HEK293T (cell line): ENCODE measurements around the gene GDPD2.
A peak's percentile ranks its signal among the peaks of the same experiment; 100 is the strongest.
"Not testable (repeated sequence)": the region's sequence is repeated elsewhere in the genome, so short reads cannot be mapped to it uniquely, and the experiment has no call there.

Source experiments
- CTCF ChIA-PET: fragments of 350-600 bp; formaldehyde crosslinking; extraction: SDS; loops from one replicate; lab custom pipeline; 2021; ENCODE audit warnings: antibody characterized with exemption, inconsistent platforms; lab: Yijun Ruan, JAX
- POLR2A ChIA-PET: fragments of 350-600 bp; formaldehyde crosslinking; extraction: SDS; loops from one replicate; lab custom pipeline; 2020; ENCODE audit warnings: antibody characterized with exemption, inconsistent platforms; lab: Yijun Ruan, JAX
- DNase-seq: peaks from one replicate; pipeline ENCODE4 v3.0.0; 2012; ENCODE audit warnings: mixed read lengths; ENCODE audit errors: extremely low spot score
- ARNT ChIP-seq: fragments of 450-650 bp; IDR thresholded peaks from 2 replicates; pipeline ENCODE4 v1.6.1; 2017; ENCODE audit warnings: mild to moderate bottlenecking
- BHLHE40 ChIP-seq: fragments of 450-650 bp; IDR thresholded peaks from 2 replicates; pipeline ENCODE4 v1.6.1; 2016; ENCODE audit warnings: mild to moderate bottlenecking, moderate library complexity, borderline replicate concordance
- CTBP1 ChIP-seq: fragments of 450-650 bp; IDR thresholded peaks from 2 replicates; pipeline ENCODE4 v1.6.1; 2016; ENCODE audit warnings: borderline replicate concordance
- ELF4 ChIP-seq: fragments of 450-650 bp; IDR thresholded peaks from 2 replicates; pipeline ENCODE4 v1.6.1; 2017; ENCODE audit warnings: antibody characterized with exemption
- FOXA1 ChIP-seq: fragments of 450-650 bp; IDR thresholded peaks from 2 replicates; pipeline ENCODE4 v1.6.1; 2016; ENCODE audit warnings: mild to moderate bottlenecking
- FOXK2 ChIP-seq: fragments of 450-650 bp; IDR thresholded peaks from 2 replicates; pipeline ENCODE4 v1.6.1; 2016; ENCODE audit warnings: mild to moderate bottlenecking
- FOXM1 ChIP-seq: fragments of 450-650 bp; IDR thresholded peaks from 2 replicates; pipeline ENCODE4 v1.6.1; 2017; ENCODE audit warnings: mild to moderate bottlenecking, borderline replicate concordance
- HDGF ChIP-seq: fragments of 450-650 bp; IDR thresholded peaks from 2 replicates; pipeline ENCODE4 v1.6.1; 2017; ENCODE audit warnings: antibody characterized with exemption, borderline replicate concordance
- L3MBTL2 ChIP-seq: fragments of 450-650 bp; conservative IDR thresholded peaks from 2 replicates; pipeline ENCODE4 v1.6.1; 2016; ENCODE audit warnings: mild to moderate bottlenecking
- LEF1 ChIP-seq: fragments of 450-650 bp; IDR thresholded peaks from 2 replicates; pipeline ENCODE4 v1.6.1; 2017; ENCODE audit warnings: mild to moderate bottlenecking, borderline replicate concordance
- NFRKB ChIP-seq: fragments of 450-650 bp; IDR thresholded peaks from 2 replicates; pipeline ENCODE4 v1.6.1; 2016; ENCODE audit warnings: mild to moderate bottlenecking, moderate library complexity
- SP1 ChIP-seq: fragments of 450-650 bp; IDR thresholded peaks from 2 replicates; pipeline ENCODE4 v1.6.1; 2017
- SUZ12 ChIP-seq: fragments of 450-650 bp; IDR thresholded peaks from 2 replicates; pipeline ENCODE4 v1.6.1; 2016; ENCODE audit warnings: mild to moderate bottlenecking
- TARDBP ChIP-seq: fragments of 450-650 bp; IDR thresholded peaks from 2 replicates; pipeline ENCODE4 v1.6.1; 2016
- ZNF384 ChIP-seq: fragments of 450-650 bp; IDR thresholded peaks from 2 replicates; pipeline ENCODE4 v1.6.1; 2016
- TF ChIP-seq, protein P1 (sequence below): fragments of 450-650 bp; IDR thresholded peaks from 2 replicates; pipeline ENCODE4 v1.6.1; 2016

Gene GDPD2, protein sequence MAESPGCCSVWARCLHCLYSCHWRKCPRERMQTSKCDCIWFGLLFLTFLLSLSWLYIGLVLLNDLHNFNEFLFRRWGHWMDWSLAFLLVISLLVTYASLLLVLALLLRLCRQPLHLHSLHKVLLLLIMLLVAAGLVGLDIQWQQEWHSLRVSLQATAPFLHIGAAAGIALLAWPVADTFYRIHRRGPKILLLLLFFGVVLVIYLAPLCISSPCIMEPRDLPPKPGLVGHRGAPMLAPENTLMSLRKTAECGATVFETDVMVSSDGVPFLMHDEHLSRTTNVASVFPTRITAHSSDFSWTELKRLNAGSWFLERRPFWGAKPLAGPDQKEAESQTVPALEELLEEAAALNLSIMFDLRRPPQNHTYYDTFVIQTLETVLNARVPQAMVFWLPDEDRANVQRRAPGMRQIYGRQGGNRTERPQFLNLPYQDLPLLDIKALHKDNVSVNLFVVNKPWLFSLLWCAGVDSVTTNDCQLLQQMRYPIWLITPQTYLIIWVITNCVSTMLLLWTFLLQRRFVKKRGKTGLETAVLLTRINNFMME

DNA sequence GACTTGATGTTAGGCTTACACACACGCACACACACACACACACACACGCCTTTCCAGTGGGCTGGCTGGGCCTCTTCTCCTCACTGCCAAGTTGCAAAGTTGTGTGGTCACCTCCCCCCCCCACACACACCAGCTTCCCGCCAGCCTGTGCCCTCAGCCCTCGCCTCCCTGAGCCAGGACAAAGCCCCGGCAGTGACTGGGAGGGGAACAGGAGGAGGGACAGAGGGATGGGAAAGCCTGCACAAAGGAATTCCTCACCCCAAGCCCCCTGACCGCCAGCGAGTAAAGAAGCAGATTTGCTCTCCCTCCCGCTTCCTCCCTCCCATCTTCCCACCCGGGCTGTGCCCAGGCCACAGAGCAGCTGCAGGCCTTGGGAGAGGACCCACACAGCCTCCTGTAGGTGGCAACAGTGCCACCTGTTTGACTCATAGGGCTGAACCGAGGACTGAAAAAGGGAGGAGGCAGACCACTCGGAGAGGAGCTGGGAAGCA, at the start of gene GDPD2:
TSS of gene GDPD2 (plus strand) at position 464 of the 491 bp plus-strand sequence. CDS start 1,671 bp downstream, outside the sequence.
- no peak for TF ChIP-seq LEF1
- TF ChIP-seq FOXA1 = no peak
- no peak for TF ChIP-seq ZNF384
- TF ChIP-seq FOXK2 = no peak
- no peak for TF ChIP-seq NFRKB
- no peak for TF ChIP-seq SP1
- TF ChIP-seq FOXM1 = no peak
- TF ChIP-seq, protein P1, sequence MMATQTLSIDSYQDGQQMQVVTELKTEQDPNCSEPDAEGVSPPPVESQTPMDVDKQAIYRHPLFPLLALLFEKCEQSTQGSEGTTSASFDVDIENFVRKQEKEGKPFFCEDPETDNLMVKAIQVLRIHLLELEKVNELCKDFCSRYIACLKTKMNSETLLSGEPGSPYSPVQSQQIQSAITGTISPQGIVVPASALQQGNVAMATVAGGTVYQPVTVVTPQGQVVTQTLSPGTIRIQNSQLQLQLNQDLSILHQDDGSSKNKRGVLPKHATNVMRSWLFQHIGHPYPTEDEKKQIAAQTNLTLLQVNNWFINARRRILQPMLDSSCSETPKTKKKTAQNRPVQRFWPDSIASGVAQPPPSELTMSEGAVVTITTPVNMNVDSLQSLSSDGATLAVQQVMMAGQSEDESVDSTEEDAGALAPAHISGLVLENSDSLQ = no peak
- TF ChIP-seq ARNT = no peak
- no peak for TF ChIP-seq HDGF
- TF ChIP-seq ELF4 = no peak
- no peak for TF ChIP-seq BHLHE40
- TF ChIP-seq CTBP1 = no peak
- no peak for TF ChIP-seq TARDBP
- TF ChIP-seq SUZ12 = no peak
- TF ChIP-seq L3MBTL2 = no peak
- POLR2A ChIA-PET = interaction anchor here (3.5 kb wide), 1 partner anchor 11 kb away, joined by 17 read pairs; no protein-coding TSS in a partner anchor
- CTCF ChIA-PET = interaction anchor here (0.8 to 1.4 kb wide), 5 partner anchors 11 to 245 kb away, joined by 3 to 4 read pairs (median 4); no protein-coding TSS in a partner anchor
- DNase-seq = peak; percentile 28

DNA sequence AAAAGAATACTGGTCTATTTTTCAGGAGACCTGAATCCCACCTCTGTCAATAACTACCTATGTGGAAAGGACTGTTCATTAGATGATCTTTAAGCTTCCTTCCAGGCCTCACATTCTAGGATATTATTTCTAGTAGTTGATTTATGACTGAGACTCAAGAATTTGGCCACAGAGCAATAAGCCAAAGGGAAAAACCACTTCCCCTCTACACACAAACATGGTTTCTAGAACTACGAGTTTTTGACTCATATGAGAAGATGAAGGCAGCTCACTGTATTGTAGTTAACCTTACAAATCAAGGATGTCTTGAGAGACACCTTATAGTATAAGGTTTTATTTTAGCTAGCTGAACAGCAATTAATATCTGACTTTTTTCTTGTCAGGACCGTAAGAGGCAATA, 36.9 kb upstream of the GDPD2 start:
- no peak for DNase-seq
- ChIA-PET POLR2A (no interaction called here), CTCF (no interaction called here)
- TF ChIP-seq ARNT = no peak
- no peak for TF ChIP-seq HDGF
- no peak for TF ChIP-seq FOXA1
- TF ChIP-seq ZNF384 = no peak
- no peak for TF ChIP-seq NFRKB
- no peak for TF ChIP-seq BHLHE40
- TF ChIP-seq TARDBP = no peak
- no peak for TF ChIP-seq SP1

DNA sequence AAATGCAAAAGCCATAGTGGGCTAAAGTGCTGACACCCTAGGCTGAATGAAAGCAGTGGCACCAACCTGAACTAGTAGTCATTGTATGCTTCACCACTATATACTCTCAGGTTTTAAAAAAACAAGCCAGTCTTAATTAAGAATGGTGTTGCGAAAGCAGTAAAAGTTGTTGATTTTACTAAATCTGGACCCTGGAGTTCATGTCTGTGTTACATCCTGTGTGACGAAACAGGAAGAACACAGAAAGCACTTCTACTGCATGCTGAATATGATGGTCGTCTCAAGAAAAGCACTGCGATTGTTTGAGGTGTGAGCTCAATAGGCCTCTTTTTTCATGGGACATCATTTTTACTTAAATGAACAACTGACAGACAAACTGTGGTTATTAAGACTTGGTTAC, 24.2 kb upstream of the GDPD2 start:
- TF ChIP-seq L3MBTL2 (no peak), FOXM1 (no peak), BHLHE40 (no peak), ARNT (no peak), TARDBP (no peak)
- DNase-seq = no peak
- ChIA-PET POLR2A (no interaction called here), CTCF (no interaction called here)

DNA sequence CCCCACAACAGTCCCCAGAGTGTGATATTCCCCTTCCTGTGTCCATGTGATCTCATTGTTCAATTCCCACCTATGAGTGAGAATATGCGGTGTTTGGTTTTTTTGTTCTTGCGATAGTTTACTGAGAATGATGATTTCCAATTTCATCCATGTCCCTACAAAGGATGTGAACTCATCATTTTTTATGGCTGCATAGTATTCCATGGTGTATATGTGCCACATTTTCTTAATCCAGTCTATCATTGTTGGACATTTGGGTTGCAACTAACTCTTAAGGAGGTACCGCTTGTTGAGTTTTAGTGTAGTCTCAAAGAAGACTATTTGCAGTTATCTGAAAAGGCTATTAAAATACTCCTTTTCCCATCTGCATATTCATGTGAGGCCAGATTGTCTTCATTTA, 22.9 kb upstream of the GDPD2 start:
- POLR2A ChIA-PET, DNase-seq, CTCF ChIA-PET: not testable (repeated sequence)

DNA sequence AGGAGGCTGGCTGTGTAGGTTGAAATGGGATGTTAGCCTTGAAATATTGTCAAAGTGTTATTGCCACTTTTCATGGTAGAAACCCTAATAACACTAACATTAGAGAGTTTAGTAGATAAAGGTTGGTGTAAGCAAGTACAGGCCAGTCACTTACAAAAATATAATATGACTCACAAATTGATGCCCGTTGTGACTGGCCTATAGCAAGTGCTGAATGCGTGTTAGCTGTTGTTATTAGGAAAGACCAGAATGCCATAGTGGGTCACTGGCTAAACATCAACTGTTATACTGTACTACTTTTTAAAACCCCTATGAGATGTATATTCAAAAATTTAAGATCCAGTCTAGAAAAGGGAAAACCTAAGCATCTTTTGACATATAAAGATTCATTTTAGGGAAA, 20.4 kb upstream of the GDPD2 start:
- CTCF ChIA-PET = interaction anchor here (0.8 kb wide), 1 partner anchor 262 kb away, joined by 3 read pairs; no protein-coding TSS in a partner anchor
- no peak for TF ChIP-seq TARDBP
- no peak for TF ChIP-seq SUZ12
- TF ChIP-seq CTBP1 = no peak
- TF ChIP-seq NFRKB = no peak
- no peak for TF ChIP-seq FOXA1
- TF ChIP-seq ZNF384 = no peak
- TF ChIP-seq L3MBTL2 = no peak
- no peak for TF ChIP-seq ARNT
- TF ChIP-seq FOXM1 = no peak
- no peak for TF ChIP-seq HDGF
- DNase-seq = no peak
- POLR2A ChIA-PET = no interaction called here

DNA sequence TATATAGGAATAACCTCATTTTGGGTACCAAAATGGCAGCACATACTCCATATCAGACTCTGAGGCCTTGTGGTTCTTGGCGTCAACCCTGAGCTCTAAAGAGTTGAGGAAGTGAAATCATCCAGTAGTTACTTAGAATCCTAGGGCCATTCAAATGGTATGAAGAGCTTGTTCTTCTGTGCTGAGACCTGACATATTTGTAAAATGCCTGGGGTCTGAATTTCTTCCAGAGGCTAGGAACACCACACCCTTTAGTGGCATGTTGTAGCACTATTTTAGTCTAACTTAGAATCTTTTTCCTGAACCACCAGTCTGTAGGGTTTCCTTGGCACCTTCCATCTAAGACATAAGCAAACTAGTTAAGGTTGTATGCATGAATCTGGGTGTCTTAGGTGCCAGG, 18.1 kb upstream of the GDPD2 start:
- TF ChIP-seq FOXM1 (no peak), FOXA1 (no peak), NFRKB (no peak), CTBP1 (no peak), ELF4 (no peak), BHLHE40 (no peak), SUZ12 (no peak), SP1 (no peak), LEF1 (no peak), ARNT (no peak), L3MBTL2 (no peak), TARDBP (no peak), FOXK2 (no peak)
- DNase-seq = no peak
- POLR2A ChIA-PET = no interaction called here
- CTCF ChIA-PET = no interaction called here

DNA sequence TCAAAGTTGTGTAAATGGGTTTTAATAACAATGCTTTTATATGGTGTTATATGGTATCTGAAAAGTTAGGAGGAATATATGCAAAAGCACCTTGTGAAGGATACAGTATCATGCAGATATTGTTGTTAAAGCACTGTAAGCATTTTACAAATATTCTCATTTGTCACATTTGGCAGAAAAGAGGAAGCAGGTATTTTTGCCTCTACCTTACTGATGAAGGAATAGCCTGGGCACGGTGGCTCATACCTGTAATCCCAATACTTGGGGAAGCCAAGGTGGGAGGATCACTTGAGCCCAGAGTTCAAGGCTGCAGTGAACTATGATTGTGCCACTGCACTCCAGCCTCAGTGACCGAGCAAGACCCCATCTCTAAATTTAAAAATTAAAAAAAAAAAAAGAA, 12.2 kb upstream of the GDPD2 start:
- ChIA-PET CTCF (no interaction called here), POLR2A (no interaction called here)
- no peak for TF ChIP-seq HDGF
- DNase-seq = no peak
